GM12878 (cell line): Measurements from ENCODE around the gene SOX6. TPM values are rescaled to one million over a fixed set of nuclear protein-coding genes. Genes with fewer than 3 reads are reported as not detected.

Experiments
- ATAC-seq: fragments of 200-7000 bp; cut with Tn5 transposase; 3 replicates; pipeline ENCODE4 v1.9.1; 2020; ENCODE audit warnings: mild to moderate bottlenecking, moderate library complexity
- BruUV-seq: library from RNA; stranded (reverse); fragments of 400-500 nt; replicated peaks from 2 replicates; lab custom pipeline; 2021; lab: Mats Ljungman, UMichigan
- CTCF ChIA-PET: fragments of 300-600 bp; sonication (Branson Sonifier 250); formaldehyde crosslinking; extraction: SDS; loops from one replicate; lab custom pipeline; 2021; ENCODE audit warnings: inconsistent platforms; lab: Yijun Ruan, JAX
- POLR2A ChIA-PET: fragments of 350-600 bp; formaldehyde crosslinking; extraction: SDS; loops from one replicate; lab custom pipeline; 2021; ENCODE audit warnings: inconsistent platforms; lab: Charles Lee
- RAD21 ChIA-PET: fragments of 300-600 bp; sonication (Branson Sonifier 250); formaldehyde crosslinking; loops from one replicate; lab custom pipeline; 2023; ENCODE audit warnings: antibody characterized with exemption; ENCODE audit not compliant: unreplicated experiment; lab: Charles Lee
- SMC1A ChIA-PET: fragments of 300-600 bp; sonication (Branson Sonifier 250); formaldehyde crosslinking; loops from one replicate; lab custom pipeline; 2023; ENCODE audit not compliant: unreplicated experiment, uncharacterized antibody; lab: Charles Lee
- DNase-seq: peaks from one replicate; pipeline ENCODE4 v3.0.0-alpha.2; 2011; ENCODE audit warnings: low read depth, low spot score
- FAIRE-seq: peaks from 3 replicates; lab custom pipeline; 2011; peaks lifted over from hg19 to GRCh38; lab: Jason Lieb, UNC
- H2AFZ ChIP-seq: 2 replicates; pipeline ENCODE4 v1.6.0; 2011; ENCODE audit warnings: low read depth, low read length, control low read depth; ENCODE audit not compliant: control insufficient read depth
- H3K27ac ChIP-seq: 2 replicates; pipeline ENCODE4 v1.5.1; 2011; ENCODE audit warnings: control low read depth; ENCODE audit not compliant: control insufficient read depth, insufficient read depth
- H3K27me3 ChIP-seq, 2 experiments: replicated peaks in 1 of 2; 2 replicates each; pipeline versions ENCODE4 v1.6.0 to v1.6.1; 2011; ENCODE audit warnings: low read length in 1 of 2; ENCODE audit not compliant: control insufficient read depth in 2 of 2, insufficient read depth in 2 of 2
- H3K36me3 ChIP-seq, 2 experiments: 2 replicates each; pipeline ENCODE4 v1.5.1; 2011; ENCODE audit warnings: low read length in 1 of 2; ENCODE audit not compliant: control insufficient read depth in 2 of 2, insufficient read depth in 2 of 2
- H3K4me1 ChIP-seq: 2 replicates; pipeline ENCODE4 v1.6.1; 2011; ENCODE audit warnings: mild to moderate bottlenecking, low read length, moderate library complexity, mixed read lengths; ENCODE audit not compliant: control insufficient read depth, insufficient read depth
- H3K4me2 ChIP-seq: 2 replicates; pipeline ENCODE4 v1.6.0; 2011; ENCODE audit warnings: control low read depth; ENCODE audit not compliant: control insufficient read depth, insufficient read depth
- H3K4me3 ChIP-seq: fragments of 200-600 bp; sonication (generic); 2 replicates; pipeline ENCODE4 v1.5.1; 2016
- H3K79me2 ChIP-seq: 2 replicates; pipeline ENCODE4 v1.6.0; 2011; ENCODE audit warnings: low read length; ENCODE audit not compliant: control insufficient read depth, insufficient read depth
- H3K9ac ChIP-seq: 2 replicates; pipeline ENCODE4 v1.8.0; 2011; ENCODE audit warnings: low read length, control low read depth, mixed read lengths; ENCODE audit not compliant: control insufficient read depth, insufficient read depth
- H3K9me3 ChIP-seq: replicated peaks from 3 replicates; pipeline ENCODE4 v1.5.1; 2011; ENCODE audit warnings: mild to moderate bottlenecking, low read length; ENCODE audit not compliant: control insufficient read depth, insufficient read depth
- H4K20me1 ChIP-seq: 2 replicates; pipeline ENCODE4 v1.6.0; 2011; ENCODE audit not compliant: control insufficient read depth, insufficient read depth
- IRF5 ChIP-seq: fragments of 450-650 bp; IDR thresholded peaks from 2 replicates; pipeline ENCODE4 v1.6.1; 2017; ENCODE audit warnings: borderline replicate concordance
- KAT2A ChIP-seq: conservative IDR thresholded peaks from 2 replicates; pipeline ENCODE4 v1.6.1; 2011; ENCODE audit warnings: low read depth, low read length; ENCODE audit not compliant: control insufficient read depth
- NBN ChIP-seq: fragments of 450-650 bp; IDR thresholded peaks from 2 replicates; pipeline ENCODE4 v1.6.1; 2016
- NRF1 ChIP-seq: conservative IDR thresholded peaks from 2 replicates; pipeline ENCODE4 v1.6.1; 2011; ENCODE audit warnings: mild to moderate bottlenecking, low read depth, low read length, improper control_type of control experiment
- POLR2A ChIP-seq: IDR thresholded peaks from 2 replicates; pipeline ENCODE4 v1.6.1; 2011; ENCODE audit warnings: low read depth, mild to moderate bottlenecking, low read length
- SREBF1 ChIP-seq: IDR thresholded peaks from 2 replicates; pipeline ENCODE4 v1.6.1; 2012; ENCODE audit warnings: mild to moderate bottlenecking, low read length
- WRNIP1 ChIP-seq: IDR thresholded peaks from 2 replicates; pipeline ENCODE4 v1.6.1; 2011; ENCODE audit warnings: low read depth, low read length, improper control_type of control experiment, borderline replicate concordance
- WGBS: methylation state at CpG from one replicate; pipeline ENCODE4 v1.1.6; 2016; ENCODE audit warnings: low lambda C conversion rate; ENCODE audit not compliant: insufficient replicate concordance, insufficient coverage; ENCODE audit errors: missing lambda C conversion rate; 5-methylcytosine and 5-hydroxymethylcytosine counted together
- in situ Hi-C: fragments of 300-500 bp; cut with MboI; formaldehyde crosslinking; loops from 9 replicates; pipeline ENCODE4 v1.14.3; 2018; ENCODE audit warnings: mixed read lengths
- intact Hi-C: fragments of 100-400 bp; cut with micrococcal nuclease; formaldehyde crosslinking; loops from one replicate; pipeline ENCODE4 v1.14.2; 2022; ENCODE audit not compliant: unreplicated experiment
- polyA plus RNA-seq, 11 experiments: library from polyadenylated mRNA; depleted of rRNA in 4 of 11; unstranded in 6 of 11; stranded (reverse) in 5 of 11; fragments of >200 nt; fragmentation: Nextera tagmentation in 4 of 11; fragmentation: Illumina TruSeq in 1 of 11; extraction: Ambion mirVana in 4 of 11; extraction: Trizol in 1 of 11; gene quantifications; 1 replicate in 1 of 11; 2 replicates in 10 of 11; pipeline versions ENCODE4 v1.2.1 to v1.2.3, GENCODE V29; 2011 to 2016; ENCODE audit warnings: inconsistent platforms in 2 of 11, missing spikeins in 2 of 11, low read depth in 1 of 11
- total RNA-seq, 4 experiments: library from RNA; depleted of rRNA in 3 of 4; stranded (reverse); fragments of >200 nt in 3 of 4; fragmentation: Illumina TruSeq in 1 of 4; extraction: Trizol in 1 of 4; gene quantifications; 2 replicates each; pipeline versions ENCODE4 v1.2.1 to v1.2.3, GENCODE V29; 2013 to 2021

Gene SOX6
- total and polyA plus RNA-seq, 10 of the 15 experiments (the other 5 are each of a cell fraction or from before 2014, with no cell fraction given), result 0.03 to 0.71 (median 0.29) TPM; not detected in 4

GRCh38 chr11:15932417-15932816 is 423.9 kb downstream of the SOX6 start:
- DNase-seq (no peak), ATAC-seq (no peak), FAIRE-seq (no peak)
- TF ChIP-seq IRF5 (no peak), POLR2A (no peak), KAT2A (no peak), NBN (no peak), NRF1 (no peak), SREBF1 (no peak), WRNIP1 (no peak)
- ChIA-PET CTCF (interaction anchor here (0.9 to 1.8 kb wide), 4 partner anchors 9 to 112 kb away, joined by 3 to 6 read pairs (median 4); no protein-coding TSS in a partner anchor), SMC1A (interaction anchor here (0.9 kb wide), 1 partner anchor 55 kb away, joined by 4 read pairs; no protein-coding TSS in a partner anchor), RAD21 (interaction anchor here (1.1 kb wide), 1 partner anchor 9 kb away, joined by 3 read pairs; no protein-coding TSS in a partner anchor), POLR2A (no interaction called here)
- Histone ChIP-seq H3K4me2 (no peak overlapping the region), H3K9me3 (no peaks in the 10 kb centered on the region), H3K36me3 (no peaks in the 10 kb centered on the region), H3K27me3 (no peaks in the 10 kb centered on the region), H3K4me3 (no peak overlapping the region), H3K79me2 (no peaks in the 10 kb centered on the region), H3K9ac (no peak overlapping the region), H4K20me1 (no peaks in the 10 kb centered on the region), H2AFZ (no peak overlapping the region), H3K4me1 (no peaks in the 10 kb centered on the region), H3K27ac (no peak overlapping the region)
- intact Hi-C loops, result no loop called here
- no TSS peak for BruUV-seq
- 2% methylated on average over 3 of the region's 3 CpGs for WGBS
- in situ Hi-C loops, result no loop called here
